Sigmoid colon (tissue), 3 donors: ENCODE data around the gene DBI.
"Not testable (repeated sequence)": the region's sequence is repeated elsewhere in the genome, so short reads cannot be mapped to it uniquely, and the experiment has no call there.

Experiments used
- CTCF ChIP-seq, 4 experiments: fragments of 450-650 bp in 3 of 4; fragments of 200-600 bp in 1 of 4; IDR thresholded peaks; one replicate each; pipeline ENCODE4 v1.5.1; 2016 to 2019; ENCODE audit warnings: antibody characterized with exemption in 4 of 4, mild to moderate bottlenecking in 3 of 4, moderate library complexity in 2 of 4
- POLR2A ChIP-seq, 2 donors: fragments of 450-650 bp; IDR thresholded peaks; one replicate each; pipeline ENCODE4 v1.6.1; 2016; ENCODE audit warnings: antibody characterized with exemption in 2 of 2, mild to moderate bottlenecking in 2 of 2, moderate library complexity in 2 of 2

- not testable (repeated sequence) for TF ChIP-seq CTCF, POLR2A (IDR thresholded peaks at IDR 0.05)
Measured at GRCh38 chr2:119376406-119376805, 9.6 kb downstream of the DBI start.
